Measurements from ENCODE around the gene RETSAT.
A peak's percentile ranks its signal among the peaks of the same experiment; 100 is the strongest.

- 0 out of 2 replicates have a peak, but pooled peaks have one; percentile 15 for TF ChIP-seq CTCF (CRISPR knock-in tag; IDR thresholded peaks at IDR 0.05)
- no peak for TF ChIP-seq MXD4 (CRISPR knock-in tag; IDR thresholded peaks at IDR 0.05)
- TF ChIP-seq GABPA (IDR thresholded peaks at IDR 0.05; ENCODE audit: low read depth, low read length), result no peak
- no peak for TF ChIP-seq GABPA (CRISPR knock-in tag; IDR thresholded peaks at IDR 0.05; ENCODE audit: low read depth)
- TF ChIP-seq, protein P1, sequence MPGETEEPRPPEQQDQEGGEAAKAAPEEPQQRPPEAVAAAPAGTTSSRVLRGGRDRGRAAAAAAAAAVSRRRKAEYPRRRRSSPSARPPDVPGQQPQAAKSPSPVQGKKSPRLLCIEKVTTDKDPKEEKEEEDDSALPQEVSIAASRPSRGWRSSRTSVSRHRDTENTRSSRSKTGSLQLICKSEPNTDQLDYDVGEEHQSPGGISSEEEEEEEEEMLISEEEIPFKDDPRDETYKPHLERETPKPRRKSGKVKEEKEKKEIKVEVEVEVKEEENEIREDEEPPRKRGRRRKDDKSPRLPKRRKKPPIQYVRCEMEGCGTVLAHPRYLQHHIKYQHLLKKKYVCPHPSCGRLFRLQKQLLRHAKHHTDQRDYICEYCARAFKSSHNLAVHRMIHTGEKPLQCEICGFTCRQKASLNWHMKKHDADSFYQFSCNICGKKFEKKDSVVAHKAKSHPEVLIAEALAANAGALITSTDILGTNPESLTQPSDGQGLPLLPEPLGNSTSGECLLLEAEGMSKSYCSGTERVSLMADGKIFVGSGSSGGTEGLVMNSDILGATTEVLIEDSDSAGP (CRISPR knock-in tag; IDR thresholded peaks at IDR 0.05; ENCODE audit: borderline replicate concordance), result no peak
- no peak for TF ChIP-seq CBFB (CRISPR knock-in tag; IDR thresholded peaks at IDR 0.05)
- TF ChIP-seq ZBTB20 (CRISPR knock-in tag; IDR thresholded peaks at IDR 0.05; ENCODE audit: borderline replicate concordance, low read depth), result no peak
- no peak for TF ChIP-seq ZNF121 (CRISPR knock-in tag; IDR thresholded peaks at IDR 0.05)
- no peak for TF ChIP-seq USF2 (IDR thresholded peaks at IDR 0.05; ENCODE audit: low read depth, low read length)
- no peak for TF ChIP-seq USF2 (CRISPR knock-in tag; IDR thresholded peaks at IDR 0.05; ENCODE audit: borderline replicate concordance)
- TF ChIP-seq EZH2 (conservative IDR thresholded peaks at IDR 0.05; ENCODE audit: low read depth, low read length), result no peak
- no peak for TF ChIP-seq ZFP82 (CRISPR knock-in tag; IDR thresholded peaks at IDR 0.05; ENCODE audit: borderline replicate concordance)
- TF ChIP-seq U2AF2 (IDR thresholded peaks at IDR 0.05; ENCODE audit: low read depth, low read length), result no peak
- TF ChIP-seq POLR2AphosphoS5 (IDR thresholded peaks at IDR 0.05; ENCODE audit: low read depth, low read length), result no peak
- no peak for TF ChIP-seq HNRNPLL (IDR thresholded peaks at IDR 0.05; ENCODE audit: low read depth, low read length, poor library complexity, severe bottlenecking)
- TF ChIP-seq ZEB1 (IDR thresholded peaks at IDR 0.05; ENCODE audit: insufficient replicate concordance, low read depth), result no peak
Measured at GRCh38 chr2:85367180-85367579, 12.9 kb upstream of the RETSAT start.

Data from HepG2 (cell line).